GM12878 (cell line): Measurements from ENCODE around the gene SYPL2. TPM values are rescaled to one million over a fixed set of nuclear protein-coding genes. Genes with fewer than 3 reads are reported as not detected.

ENCODE experiments used
- ATAC-seq: fragments of 200-7000 bp; cut with Tn5 transposase; 3 replicates; pipeline ENCODE4 v1.9.1; 2020; ENCODE audit warnings: mild to moderate bottlenecking, moderate library complexity
- BruUV-seq: library from RNA; stranded (reverse); fragments of 400-500 nt; replicated peaks from 2 replicates; lab custom pipeline; 2021; lab: Mats Ljungman, UMichigan
- CTCF ChIA-PET: fragments of 300-600 bp; sonication (Branson Sonifier 250); formaldehyde crosslinking; extraction: SDS; loops from one replicate; lab custom pipeline; 2021; ENCODE audit warnings: inconsistent platforms; lab: Yijun Ruan, JAX
- POLR2A ChIA-PET: fragments of 350-600 bp; formaldehyde crosslinking; extraction: SDS; loops from one replicate; lab custom pipeline; 2021; ENCODE audit warnings: inconsistent platforms; lab: Charles Lee
- RAD21 ChIA-PET: fragments of 300-600 bp; sonication (Branson Sonifier 250); formaldehyde crosslinking; loops from one replicate; lab custom pipeline; 2023; ENCODE audit warnings: antibody characterized with exemption; ENCODE audit not compliant: unreplicated experiment; lab: Charles Lee
- SMC1A ChIA-PET: fragments of 300-600 bp; sonication (Branson Sonifier 250); formaldehyde crosslinking; loops from one replicate; lab custom pipeline; 2023; ENCODE audit not compliant: unreplicated experiment, uncharacterized antibody; lab: Charles Lee
- DNase-seq: peaks from one replicate; pipeline ENCODE4 v3.0.0-alpha.2; 2011; ENCODE audit warnings: low read depth, low spot score
- FAIRE-seq: peaks from 3 replicates; lab custom pipeline; 2011; peaks lifted over from hg19 to GRCh38; lab: Jason Lieb, UNC
- H2AFZ ChIP-seq: 2 replicates; pipeline ENCODE4 v1.6.0; 2011; ENCODE audit warnings: low read depth, low read length, control low read depth; ENCODE audit not compliant: control insufficient read depth
- H3K27ac ChIP-seq: 2 replicates; pipeline ENCODE4 v1.5.1; 2011; ENCODE audit warnings: control low read depth; ENCODE audit not compliant: control insufficient read depth, insufficient read depth
- H3K27me3 ChIP-seq, 2 experiments: replicated peaks in 1 of 2; 2 replicates each; pipeline versions ENCODE4 v1.6.0 to v1.6.1; 2011; ENCODE audit warnings: low read length in 1 of 2; ENCODE audit not compliant: control insufficient read depth in 2 of 2, insufficient read depth in 2 of 2
- H3K36me3 ChIP-seq, 2 experiments: 2 replicates each; pipeline ENCODE4 v1.5.1; 2011; ENCODE audit warnings: low read length in 1 of 2; ENCODE audit not compliant: control insufficient read depth in 2 of 2, insufficient read depth in 2 of 2
- H3K4me1 ChIP-seq: 2 replicates; pipeline ENCODE4 v1.6.1; 2011; ENCODE audit warnings: mild to moderate bottlenecking, low read length, moderate library complexity, mixed read lengths; ENCODE audit not compliant: control insufficient read depth, insufficient read depth
- H3K4me2 ChIP-seq: 2 replicates; pipeline ENCODE4 v1.6.0; 2011; ENCODE audit warnings: control low read depth; ENCODE audit not compliant: control insufficient read depth, insufficient read depth
- H3K4me3 ChIP-seq: fragments of 200-600 bp; sonication (generic); 2 replicates; pipeline ENCODE4 v1.5.1; 2016
- H3K79me2 ChIP-seq: 2 replicates; pipeline ENCODE4 v1.6.0; 2011; ENCODE audit warnings: low read length; ENCODE audit not compliant: control insufficient read depth, insufficient read depth
- H3K9ac ChIP-seq: 2 replicates; pipeline ENCODE4 v1.8.0; 2011; ENCODE audit warnings: low read length, control low read depth, mixed read lengths; ENCODE audit not compliant: control insufficient read depth, insufficient read depth
- H3K9me3 ChIP-seq: replicated peaks from 3 replicates; pipeline ENCODE4 v1.5.1; 2011; ENCODE audit warnings: mild to moderate bottlenecking, low read length; ENCODE audit not compliant: control insufficient read depth, insufficient read depth
- H4K20me1 ChIP-seq: 2 replicates; pipeline ENCODE4 v1.6.0; 2011; ENCODE audit not compliant: control insufficient read depth, insufficient read depth
- EED ChIP-seq: sonication (generic); IDR thresholded peaks from 2 replicates; pipeline ENCODE4 v1.6.1; 2016; ENCODE audit warnings: antibody characterized with exemption, low read depth
- ETV6 ChIP-seq, 2 experiments: fragments of 450-650 bp in 1 of 2; IDR thresholded peaks in 1 of 2; conservative IDR thresholded peaks in 1 of 2; 2 replicates each; pipeline ENCODE4 v1.6.1; 2014; ENCODE audit warnings: antibody characterized with exemption in 1 of 2, borderline replicate concordance in 1 of 2, low read depth in 1 of 2, mild to moderate bottlenecking in 1 of 2, moderate library complexity in 1 of 2
- WGBS: methylation state at CpG from one replicate; pipeline ENCODE4 v1.1.6; 2016; ENCODE audit warnings: low lambda C conversion rate; ENCODE audit not compliant: insufficient replicate concordance, insufficient coverage; ENCODE audit errors: missing lambda C conversion rate; 5-methylcytosine and 5-hydroxymethylcytosine counted together
- in situ Hi-C: fragments of 300-500 bp; cut with MboI; formaldehyde crosslinking; loops from 9 replicates; pipeline ENCODE4 v1.14.3; 2018; ENCODE audit warnings: mixed read lengths
- intact Hi-C: fragments of 100-400 bp; cut with micrococcal nuclease; formaldehyde crosslinking; loops from one replicate; pipeline ENCODE4 v1.14.2; 2022; ENCODE audit not compliant: unreplicated experiment
- polyA plus RNA-seq, 11 experiments: library from polyadenylated mRNA; depleted of rRNA in 4 of 11; unstranded in 6 of 11; stranded (reverse) in 5 of 11; fragments of >200 nt; fragmentation: Nextera tagmentation in 4 of 11; fragmentation: Illumina TruSeq in 1 of 11; extraction: Ambion mirVana in 4 of 11; extraction: Trizol in 1 of 11; gene quantifications; 1 replicate in 1 of 11; 2 replicates in 10 of 11; pipeline versions ENCODE4 v1.2.1 to v1.2.3, GENCODE V29; 2011 to 2016; ENCODE audit warnings: inconsistent platforms in 2 of 11, missing spikeins in 2 of 11, low read depth in 1 of 11
- total RNA-seq, 4 experiments: library from RNA; depleted of rRNA in 3 of 4; stranded (reverse); fragments of >200 nt in 3 of 4; fragmentation: Illumina TruSeq in 1 of 4; extraction: Trizol in 1 of 4; gene quantifications; 2 replicates each; pipeline versions ENCODE4 v1.2.1 to v1.2.3, GENCODE V29; 2013 to 2021

Gene SYPL2
- total and polyA plus RNA-seq, 10 of the 15 experiments (the other 5 are each of a cell fraction or from before 2014, with no cell fraction given): 0.04 to 0.11 (median 0.06) TPM; not detected in 3

DNA sequence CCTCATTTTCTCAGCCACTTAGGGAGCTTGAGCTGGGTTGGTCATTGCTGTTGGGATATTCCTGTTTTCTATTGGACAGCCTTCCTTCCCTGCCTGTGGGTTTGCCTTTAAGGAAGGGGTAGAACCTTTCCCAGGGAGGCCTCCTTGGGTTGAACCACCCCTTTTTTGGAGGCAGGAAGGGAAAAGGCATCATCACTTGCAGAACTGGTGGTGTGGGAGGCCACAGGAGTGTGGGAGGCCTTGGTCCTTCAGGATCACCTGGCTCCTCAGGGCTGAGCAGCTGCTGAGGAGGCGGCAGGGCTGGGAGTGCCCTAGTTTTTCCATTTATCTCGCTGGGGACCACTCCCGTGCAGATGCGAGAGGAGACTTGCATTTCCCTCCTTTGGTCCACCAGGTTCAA, 26.9 kb downstream of the SYPL2 start:
- Histone ChIP-seq H3K9ac (peak overlapping the region; percentile 77; the same call in 1 of the 2 replicates), H2AFZ (peak overlapping the region; percentile 99), H3K4me2 (peak overlapping the region; percentile 39; the same call in 1 of the 2 replicates), H4K20me1 (no peaks in the 10 kb centered on the region), H3K79me2 (peaks cover 9% of the 10 kb centered on the region), H3K27ac (no peak overlapping the region), H3K9me3 (no peaks in the 10 kb centered on the region), H3K36me3 (peaks cover 8 to 9% of the 10 kb centered on the region in 2 experiments; a peak in 3 of 4 replicates), H3K4me1 (peaks cover 4% of the 10 kb centered on the region), H3K27me3 (no peaks in the 10 kb centered on the region), H3K4me3 (peak overlapping the region; percentile 34; the same call in 1 of the 2 replicates)
- ChIA-PET RAD21 (interaction anchor here (0.8 to 13.4 kb wide), 8 partner anchors 13 to 131 kb away, joined by 3 to 422 read pairs (median 4); no protein-coding TSS in a partner anchor), POLR2A (interaction anchor here (1.2 to 2.5 kb wide), 7 partner anchors 10 to 66 kb away, joined by 3 to 17 read pairs (median 7); partner anchors contain the start of gene ATXN7L2), CTCF (interaction anchor here (0.8 to 26.7 kb wide), 13 partner anchors 9 to 214 kb away, joined by 3 to 1280 read pairs (median 5); partner anchors contain the start of genes AMIGO1, ATXN7L2, GNAI3 and GPR61), SMC1A (interaction anchor here (1.0 to 14.4 kb wide), 4 partner anchors 8 to 144 kb away, joined by 3 to 431 read pairs (median 5); no protein-coding TSS in a partner anchor)
- no peak for FAIRE-seq
- intact Hi-C loops: loop anchor here (5.0 kb wide), 1 partner anchor 129 kb away; no protein-coding TSS in a partner anchor
- no peak for TF ChIP-seq EED
- no peak for TF ChIP-seq ETV6 (conservative IDR thresholded peaks at IDR 0.05 in 1 of 2, IDR thresholded peaks at IDR 0.05 in 1 of 2; ENCODE audit: borderline replicate concordance in 1 of 2, low read depth in 1 of 2)
- 73% methylated on average over 4 of the region's 4 CpGs for WGBS
- ATAC-seq: no peak
- in situ Hi-C loops: loop anchor here (5.0 kb wide), 1 partner anchor 39 kb away; no protein-coding TSS in a partner anchor
- DNase-seq: no peak
- BruUV-seq: no TSS peak
